Measurements from ENCODE around the gene OGDH. TPM values are rescaled to one million over a fixed set of nuclear protein-coding genes. Genes with fewer than 3 reads are reported as not detected.

The OGDH gene
- total RNA-seq, 1 donor from 2014 or later, result 62.0 TPM

- no peak overlapping the region for H3K4me3 ChIP-seq (ENCODE audit: low read depth, low read length)
- TF ChIP-seq CTCF (conservative IDR thresholded peaks at IDR 0.05; ENCODE audit: low read depth, low read length), result no peak
- no peak for DNase-seq (ENCODE audit: low read depth)
These were observed 97.5 kb downstream of the OGDH start for GRCh38 chr7:44703921-44704320.

- H3K4me3 ChIP-seq (ENCODE audit: low read depth, low read length), result no peak overlapping the region
- no peak for DNase-seq (ENCODE audit: low read depth)
- TF ChIP-seq CTCF (conservative IDR thresholded peaks at IDR 0.05; ENCODE audit: low read depth, low read length), result no peak
These were observed 99.0 kb downstream of the OGDH start for GRCh38 chr7:44705434-44705833.

- H3K4me3 ChIP-seq (ENCODE audit: low read depth, low read length), result no peak overlapping the region
- TF ChIP-seq CTCF (conservative IDR thresholded peaks at IDR 0.05; ENCODE audit: low read depth, low read length), result no peak
- no peak for DNase-seq (ENCODE audit: low read depth)
These were observed 100.5 kb downstream of the OGDH start for GRCh38 chr7:44706788-44707557.

- H3K4me3 ChIP-seq (ENCODE audit: low read depth, low read length), result no peak overlapping the region
- no peak for TF ChIP-seq CTCF (conservative IDR thresholded peaks at IDR 0.05; ENCODE audit: low read depth, low read length)
- DNase-seq (ENCODE audit: low read depth), result no peak
These were observed 101.3 kb downstream of the OGDH start for GRCh38 chr7:44707558-44708230.

- no peak for DNase-seq (ENCODE audit: low read depth)
- TF ChIP-seq CTCF (conservative IDR thresholded peaks at IDR 0.05; ENCODE audit: low read depth, low read length), result no peak
- no peak overlapping the region for H3K4me3 ChIP-seq (ENCODE audit: low read depth, low read length)
These were observed 102.8 kb downstream of the OGDH start for GRCh38 chr7:44709011-44709915.

GRCh38 chr7:44709945-44710596, 103.6 kb downstream of the OGDH start:
- no peak for DNase-seq (ENCODE audit: low read depth)
- TF ChIP-seq CTCF (conservative IDR thresholded peaks at IDR 0.05; ENCODE audit: low read depth, low read length), result no peak
- H3K4me3 ChIP-seq (ENCODE audit: low read depth, low read length), result no peak overlapping the region

Measured in epithelial cell of proximal tubule (primary cell).